22Rv1 (cell line): ENCODE measurements around the gene TIMP3.

ENCODE experiments used
- H3K27ac ChIP-seq: fragments of 450-650 bp; 2 replicates; pipeline ENCODE4 v1.5.1; 2017
- ZFX ChIP-seq: fragments of 450-650 bp; IDR thresholded peaks from 2 replicates; pipeline ENCODE4 v1.6.1; 2017; ENCODE audit warnings: antibody characterized with exemption, borderline replicate concordance
- TF ChIP-seq, protein P1 (sequence below): fragments of 450-650 bp; IDR thresholded peaks from 2 replicates; pipeline ENCODE4 v1.5.1; 2017; ENCODE audit warnings: mild to moderate bottlenecking

The TIMP3 gene

GRCh38 chr22:32842486-32842885, 41.0 kb downstream of the TIMP3 start:
- no peak for TF ChIP-seq ZFX
- TF ChIP-seq, protein P1, sequence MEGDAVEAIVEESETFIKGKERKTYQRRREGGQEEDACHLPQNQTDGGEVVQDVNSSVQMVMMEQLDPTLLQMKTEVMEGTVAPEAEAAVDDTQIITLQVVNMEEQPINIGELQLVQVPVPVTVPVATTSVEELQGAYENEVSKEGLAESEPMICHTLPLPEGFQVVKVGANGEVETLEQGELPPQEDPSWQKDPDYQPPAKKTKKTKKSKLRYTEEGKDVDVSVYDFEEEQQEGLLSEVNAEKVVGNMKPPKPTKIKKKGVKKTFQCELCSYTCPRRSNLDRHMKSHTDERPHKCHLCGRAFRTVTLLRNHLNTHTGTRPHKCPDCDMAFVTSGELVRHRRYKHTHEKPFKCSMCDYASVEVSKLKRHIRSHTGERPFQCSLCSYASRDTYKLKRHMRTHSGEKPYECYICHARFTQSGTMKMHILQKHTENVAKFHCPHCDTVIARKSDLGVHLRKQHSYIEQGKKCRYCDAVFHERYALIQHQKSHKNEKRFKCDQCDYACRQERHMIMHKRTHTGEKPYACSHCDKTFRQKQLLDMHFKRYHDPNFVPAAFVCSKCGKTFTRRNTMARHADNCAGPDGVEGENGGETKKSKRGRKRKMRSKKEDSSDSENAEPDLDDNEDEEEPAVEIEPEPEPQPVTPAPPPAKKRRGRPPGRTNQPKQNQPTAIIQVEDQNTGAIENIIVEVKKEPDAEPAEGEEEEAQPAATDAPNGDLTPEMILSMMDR, result no peak
- no peak overlapping the region for H3K27ac ChIP-seq

DNA sequence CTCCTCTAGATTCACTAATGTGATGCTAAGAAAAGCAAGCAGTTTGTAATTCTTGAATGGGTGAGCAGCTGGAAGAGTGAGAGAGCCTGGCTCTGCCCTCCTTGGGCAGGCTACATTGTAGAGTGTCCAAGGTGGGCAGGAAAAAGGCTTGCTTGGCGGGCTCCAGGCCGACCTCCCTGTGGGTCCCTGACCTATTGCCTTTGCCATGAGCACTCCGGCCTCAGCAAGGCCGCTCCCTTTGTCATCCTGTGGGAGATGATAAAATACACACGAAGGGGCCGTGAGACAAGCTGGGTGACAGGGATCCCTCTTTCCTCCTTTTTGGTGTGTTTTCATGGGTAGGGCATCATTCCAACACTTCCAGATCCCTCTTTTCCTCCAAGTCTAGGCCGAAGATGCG, 41.8 kb downstream of the TIMP3 start:
- TF ChIP-seq, protein P1, result no peak
- no peak for TF ChIP-seq ZFX
- no peak overlapping the region for H3K27ac ChIP-seq

GRCh38 chr22:32844251-32844650, 42.7 kb downstream of the TIMP3 start:
- no peak for TF ChIP-seq ZFX
- TF ChIP-seq, protein P1, result no peak
- no peak overlapping the region for H3K27ac ChIP-seq

- TF ChIP-seq, protein P1, result no peak
- no peak for TF ChIP-seq ZFX
- H3K27ac ChIP-seq, result no peak overlapping the region
Observed at GRCh38 chr22:32846780-32847491, 45.4 kb downstream of the TIMP3 start.

GRCh38 chr22:32848226-32848625, 46.7 kb downstream of the TIMP3 start:
- no peak overlapping the region for H3K27ac ChIP-seq

GRCh38 chr22:32849501-32849900, 48.0 kb downstream of the TIMP3 start:
- H3K27ac ChIP-seq, result no peak overlapping the region
- no peak for TF ChIP-seq ZFX
- TF ChIP-seq, protein P1, result no peak

More at GRCh38 chr22:32848226-32848625, 46.7 kb downstream of the TIMP3 start:
- TF ChIP-seq, protein P1, result no peak
- no peak for TF ChIP-seq ZFX

- no peak overlapping the region for H3K27ac ChIP-seq
- TF ChIP-seq ZFX, result no peak
- TF ChIP-seq, protein P1, result no peak
Observed at GRCh38 chr22:32850157-32850556, 48.7 kb downstream of the TIMP3 start.
